HepG2 (cell line): Measurements from ENCODE around the gene FAM53B. TPM values are rescaled to one million over a fixed set of nuclear protein-coding genes. Genes with fewer than 3 reads are reported as not detected.

Experiments used
- ATAC-seq: fragments of 200-7000 bp; cut with Tn5 transposase; 3 replicates; pipeline ENCODE4 v1.9.1; 2020; ENCODE audit warnings: mild to moderate bottlenecking, moderate library complexity
- BruUV-seq: library from RNA; stranded (reverse); fragments of 400-500 nt; replicated peaks from 2 replicates; lab custom pipeline; 2021; lab: Mats Ljungman, UMichigan
- CTCF ChIA-PET: fragments of 300-600 bp; formaldehyde crosslinking; extraction: SDS; loops from one replicate; lab custom pipeline; 2021; ENCODE audit warnings: low total read pairs, inconsistent platforms, low intra/inter-chr PET ratio; lab: Yijun Ruan, JAX
- POLR2A ChIA-PET: fragments of 350-600 bp; sonication (Branson Sonifier 250); formaldehyde crosslinking; loops from one replicate; lab custom pipeline; 2020; ENCODE audit warnings: antibody characterized with exemption, inconsistent platforms; lab: Yijun Ruan, JAX
- DNase-seq: peaks from one replicate; pipeline ENCODE4 v3.0.0-alpha.2; 2015; ENCODE audit warnings: low spot score
- FAIRE-seq: peaks from 3 replicates; lab custom pipeline; 2011; peaks lifted over from hg19 to GRCh38; lab: Jason Lieb, UNC
- H2AFZ ChIP-seq: one replicate; pipeline ENCODE4 v1.6.1; 2011; ENCODE audit warnings: low read length, inconsistent platforms
- H3K27ac ChIP-seq: fragments of 300-600 bp; 3 replicates; pipeline ENCODE4 v1.8.0; 2011; ENCODE audit warnings: mixed run types, mild to moderate bottlenecking, mixed read lengths, low read length, inconsistent platforms; ENCODE audit not compliant: insufficient read depth; ENCODE audit errors: extremely low read length
- H3K27me3 ChIP-seq, 2 experiments: fragments of 200-600 bp in 1 of 2; 2 replicates in 1 of 2; 3 replicates in 1 of 2; pipeline versions ENCODE4 v1.6.0 to v1.8.0; 2011; ENCODE audit warnings: low read length in 2 of 2, mild to moderate bottlenecking in 2 of 2, moderate library complexity in 2 of 2, inconsistent platforms in 1 of 2; ENCODE audit not compliant: insufficient read depth in 2 of 2, control insufficient read depth in 1 of 2
- H3K36me3 ChIP-seq, 2 experiments: fragments of 200-600 bp in 1 of 2; replicated peaks in 1 of 2; 2 replicates in 1 of 2; 3 replicates in 1 of 2; pipeline versions ENCODE4 v1.5.1 to v1.8.0; 2011; ENCODE audit warnings: low read length in 2 of 2, inconsistent platforms in 1 of 2; ENCODE audit not compliant: insufficient read depth in 2 of 2, control insufficient read depth in 1 of 2
- H3K4me1 ChIP-seq: 2 replicates; pipeline ENCODE4 v1.5.1; 2012; ENCODE audit warnings: low read length, inconsistent platforms; ENCODE audit not compliant: insufficient read depth
- H3K4me2 ChIP-seq: 2 replicates; pipeline ENCODE4 v1.6.0; 2011; ENCODE audit warnings: low read depth, low read length, inconsistent platforms
- H3K4me3 ChIP-seq, 3 experiments: fragments of 200-600 bp in 1 of 3; sonication (generic), shearing (Covaris generic) in 1 of 3; replicated peaks in 1 of 3; 2 replicates each; pipeline ENCODE4 v1.5.1; 2011 to 2016; ENCODE audit warnings: low read length in 3 of 3, inconsistent platforms in 2 of 3, low read depth in 2 of 3, mild to moderate bottlenecking in 2 of 3, control low read depth in 1 of 3, mixed read lengths in 1 of 3; ENCODE audit not compliant: insufficient read depth in 1 of 3
- H3K79me2 ChIP-seq: one replicate; pipeline ENCODE4 v1.6.1; 2011; ENCODE audit warnings: low read length, inconsistent platforms; ENCODE audit not compliant: insufficient read depth
- H3K9ac ChIP-seq: 2 replicates; pipeline ENCODE4 v1.6.0; 2011; ENCODE audit warnings: mild to moderate bottlenecking, low read depth, low read length, inconsistent platforms; ENCODE audit not compliant: insufficient read depth
- H3K9me3 ChIP-seq: 2 replicates; pipeline ENCODE4 v1.5.1; 2012; ENCODE audit warnings: mild to moderate bottlenecking, low read length
- H4K20me1 ChIP-seq: 2 replicates; pipeline ENCODE4 v1.6.0; 2011; ENCODE audit warnings: inconsistent platforms, mild to moderate bottlenecking, low read length, moderate library complexity; ENCODE audit not compliant: insufficient read depth
- ATF7 ChIP-seq, 2 experiments: fragments of 450-650 bp in 1 of 2; sonication (generic) in 1 of 2; formaldehyde crosslinking in 1 of 2; IDR thresholded peaks; 2 replicates each; pipeline versions ENCODE4 v1.4.0 to v1.6.1; 2016 to 2020; ENCODE audit warnings: antibody characterized with exemption in 1 of 2, mild to moderate bottlenecking in 1 of 2, missing genetic modification reagents in 1 of 2
- CCAR2 ChIP-seq: fragments of 200-400 bp; formaldehyde crosslinking; optimal IDR thresholded peaks from 2 replicates; pipeline ENCODE3; 2018; ENCODE audit warnings: low read depth, mild to moderate bottlenecking, low read length, moderate library complexity
- DMAP1 ChIP-seq: IDR thresholded peaks from 2 replicates; pipeline ENCODE4 v1.6.1; 2016
- GLMP ChIP-seq: sonication (generic); formaldehyde crosslinking; IDR thresholded peaks from 2 replicates; pipeline ENCODE4 v1.9.0; 2021; ENCODE audit warnings: missing genetic modification reagents, mild to moderate bottlenecking, borderline replicate concordance
- GTF3A ChIP-seq: sonication (generic); formaldehyde crosslinking; conservative IDR thresholded peaks from 2 replicates; pipeline ENCODE4 v1.4.0; 2020; ENCODE audit warnings: mild to moderate bottlenecking, missing genetic modification reagents
- KLF15 ChIP-seq: sonication (generic); formaldehyde crosslinking; IDR thresholded peaks from 2 replicates; pipeline ENCODE4 v1.8.1; 2023; ENCODE audit warnings: borderline replicate concordance, mild to moderate bottlenecking, inconsistent platforms, missing genetic modification reagents, mixed read lengths
- MEIS1 ChIP-seq: sonication (generic); formaldehyde crosslinking; IDR thresholded peaks from 2 replicates; pipeline ENCODE4 v1.9.0; 2021; ENCODE audit warnings: mild to moderate bottlenecking, missing genetic modification reagents, moderate library complexity, borderline replicate concordance
- MLX ChIP-seq: IDR thresholded peaks from 2 replicates; pipeline ENCODE4 v1.6.1; 2016
- MZF1 ChIP-seq: sonication (generic); formaldehyde crosslinking; IDR thresholded peaks from 2 replicates; pipeline ENCODE4 v1.8.1; 2023; ENCODE audit warnings: mild to moderate bottlenecking, missing genetic modification reagents, borderline replicate concordance
- POGK ChIP-seq: sonication (generic); formaldehyde crosslinking; conservative IDR thresholded peaks from 2 replicates; pipeline ENCODE4 v1.8.0; 2022; ENCODE audit warnings: mild to moderate bottlenecking, moderate library complexity, missing genetic modification reagents
- SSRP1 ChIP-seq: IDR thresholded peaks from 2 replicates; pipeline ENCODE4 v1.6.1; 2016; ENCODE audit warnings: control low read depth
- ZNF329 ChIP-seq: sonication (generic); formaldehyde crosslinking; IDR thresholded peaks from 2 replicates; pipeline ENCODE4 v1.9.0; 2021; ENCODE audit warnings: low read depth, mild to moderate bottlenecking, missing genetic modification reagents
- ZNF546 ChIP-seq: sonication (generic); formaldehyde crosslinking; conservative IDR thresholded peaks from 2 replicates; pipeline ENCODE4 v1.8.1; 2023; ENCODE audit warnings: mild to moderate bottlenecking, missing genetic modification reagents
- ZNF567 ChIP-seq: sonication (generic); formaldehyde crosslinking; IDR thresholded peaks from 2 replicates; pipeline ENCODE4 v1.8.1; 2023; ENCODE audit warnings: mild to moderate bottlenecking, missing genetic modification reagents, borderline replicate concordance
- WGBS: methylation state at CpG from one replicate; pipeline ENCODE4 v1.1.6; 2017; ENCODE audit warnings: low lambda C conversion rate; 5-methylcytosine and 5-hydroxymethylcytosine counted together
- in situ Hi-C: cut with HindIII; loops from 2 replicates; pipeline ENCODE4 v1.10.0; 2017; ENCODE audit warnings: low pct_unique_long_range_greater_than_20kb; ENCODE audit not compliant: extremely low pct_ligation_motif_present
- intact Hi-C: fragments of 100-400 bp; cut with micrococcal nuclease; formaldehyde crosslinking; loops from one replicate; pipeline ENCODE4 v1.10.0; 2022; ENCODE audit not compliant: unreplicated experiment
- polyA plus RNA-seq, 8 experiments: library from polyadenylated mRNA; depleted of rRNA in 3 of 8; stranded (reverse) in 7 of 8; unstranded in 1 of 8; fragments of >200 nt; fragmentation: Illumina TruSeq in 4 of 8; extraction: Trizol in 4 of 8; gene quantifications; 2 replicates each; pipeline versions ENCODE4 v1.2.1 to v1.2.3, GENCODE V29; 2011 to 2016; ENCODE audit warnings: low read depth in 4 of 8, missing spikeins in 1 of 8, mixed read lengths in 1 of 8; ENCODE audit not compliant: insufficient read depth in 1 of 8
- total RNA-seq, 5 experiments: library from RNA; depleted of rRNA; stranded (reverse); fragments of >200 nt; fragmentation: Illumina TruSeq; extraction: Trizol; gene quantifications; 2 replicates each; pipeline ENCODE4 v1.2.3, GENCODE V29; 2016; ENCODE audit warnings: low read depth in 1 of 5

FAM53B gene
- total and polyA plus RNA-seq, 2 of the 13 experiments (the other 11 are each of a cell fraction or from before 2014, with no cell fraction given), result 6.4 to 19.3 TPM

DNA sequence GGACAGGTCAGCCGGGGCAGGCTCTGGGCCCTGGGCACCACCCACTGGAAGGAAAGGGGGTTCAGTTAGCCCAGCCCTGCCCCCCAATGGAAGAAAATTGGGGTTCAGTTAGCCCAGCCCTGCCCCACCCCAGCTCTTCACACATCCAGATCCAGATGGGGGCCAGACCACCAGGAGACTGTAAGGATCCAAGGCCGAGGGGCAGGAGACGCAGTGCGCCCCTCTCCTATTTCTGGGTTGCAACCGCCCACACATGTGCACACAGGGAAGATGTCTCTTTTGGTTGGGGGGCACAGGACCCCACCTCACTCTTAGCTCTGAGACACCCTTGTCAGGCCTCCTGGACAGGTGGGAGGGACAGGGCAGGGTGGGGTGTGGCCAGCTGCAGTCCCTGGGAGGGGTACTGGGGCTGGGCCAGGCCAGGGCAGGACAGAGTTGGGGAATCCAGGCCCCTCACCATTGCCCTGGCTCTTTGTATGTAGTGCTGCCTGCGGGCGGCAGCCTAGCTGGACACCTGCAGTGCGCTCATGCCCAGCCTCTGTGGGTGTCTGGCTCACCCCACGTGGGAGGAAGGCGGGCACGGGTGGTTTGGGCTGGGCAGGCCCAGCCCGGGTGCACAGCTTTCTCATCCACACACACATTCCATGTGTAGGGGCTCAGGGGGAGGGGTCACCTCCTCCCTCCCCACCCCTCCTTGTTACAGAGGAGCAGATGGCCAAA is 141.4 kb downstream of the FAM53B start (continued):
- TF ChIP-seq MZF1 (no peak), SSRP1 (no peak), MEIS1 (CRISPR knock-in tag) (no peak), KLF15 (CRISPR knock-in tag) (no peak), DMAP1 (CRISPR knock-in tag) (no peak)

- WGBS, result 85% methylated on average over 4 of the region's 12 CpGs
- H3K9me3 ChIP-seq, result no peaks in the 10 kb centered on the region
- no peak for FAIRE-seq
- CTCF ChIA-PET, result no interaction called here
- no peak overlapping the region for H3K4me3 ChIP-seq
- H3K9ac ChIP-seq, result no peak overlapping the region
- POLR2A ChIA-PET, result no interaction called here
- BruUV-seq, result no TSS peak
- peaks cover 55% of the 10 kb centered on the region for H3K4me1 ChIP-seq
- H4K20me1 ChIP-seq, result no peaks in the 10 kb centered on the region
- H2AFZ ChIP-seq, result no peak overlapping the region
- TF ChIP-seq CCAR2 (no peak), POGK (CRISPR knock-in tag) (no peak), ZNF546 (CRISPR knock-in tag) (no peak), GTF3A (CRISPR knock-in tag) (no peak), GLMP (CRISPR knock-in tag) (no peak), ZNF567 (no peak), MLX (CRISPR knock-in tag) (no peak), ATF7 (IDR thresholded peaks at IDR 0.05) (no peak), ATF7 (CRISPR knock-in tag; IDR thresholded peaks at IDR 0.05) (no peak), ZNF329 (CRISPR knock-in tag) (no peak)
- no peak for DNase-seq
- no peaks in the 10 kb centered on the region for H3K36me3 ChIP-seq
- no peaks in the 10 kb centered on the region for H3K27me3 ChIP-seq
- intact Hi-C loops, result no loop called here
- no peak overlapping the region for H3K27ac ChIP-seq
- no peak overlapping the region for H3K4me2 ChIP-seq
- in situ Hi-C loops, result no loop called here
- H3K79me2 ChIP-seq, result no peaks in the 10 kb centered on the region
- no peak for ATAC-seq
These were observed 142.0 kb downstream of the FAM53B start for GRCh38 chr10:124602121-124602561.
